GM19455 (cell line): ENCODE measurements around the gene PIEZO2.
"Not testable (repeated sequence)": the region's sequence is repeated elsewhere in the genome, so short reads cannot be mapped to it uniquely, and the experiment has no call there.

Experiments used
- ATAC-seq: cut with Tn5 transposase; IDR thresholded peaks from one replicate; pipeline ENCODE4 v1.9.1; 2021; ENCODE audit not compliant: unreplicated experiment

Gene PIEZO2

DNA sequence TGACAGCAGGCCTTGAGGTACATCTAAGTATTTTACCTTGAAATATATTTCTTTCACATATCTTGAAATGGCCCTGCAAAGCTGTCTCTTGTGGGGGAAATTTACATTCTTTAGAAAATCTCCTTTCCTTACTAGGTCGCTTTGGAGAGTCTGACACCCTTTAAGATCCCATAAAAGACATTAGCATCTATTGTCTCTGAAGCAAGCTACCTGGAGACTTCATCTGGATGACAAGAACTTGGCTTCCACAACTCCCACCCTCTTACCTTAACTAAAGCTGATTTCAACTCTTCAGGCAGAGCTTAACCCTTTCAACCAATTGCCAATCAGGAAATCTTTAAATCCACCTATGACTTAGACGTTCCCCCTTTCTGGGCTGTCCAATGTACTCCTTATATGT is 219.3 kb downstream of the PIEZO2 start:
- no peak for ATAC-seq

- no peak for ATAC-seq
Measured at GRCh38 chr18:10928772-10929373, 220.5 kb downstream of the PIEZO2 start.

GRCh38 chr18:10928011-10928771 is 221.2 kb downstream of the PIEZO2 start:
- ATAC-seq, result no peak

- no peak for ATAC-seq
Measured at GRCh38 chr18:10927286-10927992, 221.9 kb downstream of the PIEZO2 start.

- ATAC-seq, result no peak
Measured at GRCh38 chr18:10926621-10927161, 222.7 kb downstream of the PIEZO2 start.

- ATAC-seq, result no peak
Measured at GRCh38 chr18:10924290-10924689, 225.1 kb downstream of the PIEZO2 start.

GRCh38 chr18:10923551-10924070 is 225.8 kb downstream of the PIEZO2 start:
- ATAC-seq, result no peak

DNA sequence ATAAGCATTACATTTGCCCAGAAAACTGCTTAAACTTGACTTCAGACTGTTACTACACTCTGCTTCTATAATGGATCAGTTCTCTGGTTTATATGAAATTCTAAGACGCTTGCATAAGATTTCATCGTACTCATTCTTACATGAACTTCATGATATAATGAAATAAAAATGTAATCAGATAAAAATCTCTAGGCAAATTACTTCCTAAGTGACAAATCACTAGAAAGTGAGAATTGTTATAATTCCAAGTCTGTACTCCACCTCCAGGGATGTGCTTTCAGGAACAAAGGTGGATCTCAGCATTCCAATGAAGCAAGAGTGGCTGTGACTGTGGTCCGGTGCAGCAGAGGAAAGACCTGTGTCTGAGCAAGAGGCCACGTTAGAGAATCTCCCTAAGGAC is 226.2 kb downstream of the PIEZO2 start:
- ATAC-seq, result no peak

GRCh38 chr18:10922712-10923111 is 226.7 kb downstream of the PIEZO2 start:
- ATAC-seq, result not testable (repeated sequence)

GRCh38 chr18:10920309-10920708 is 229.1 kb downstream of the PIEZO2 start:
- ATAC-seq, result not testable (repeated sequence)

- no peak for ATAC-seq
Measured at GRCh38 chr18:10919851-10920250, 229.5 kb downstream of the PIEZO2 start.

GRCh38 chr18:10916865-10917264 is 232.5 kb downstream of the PIEZO2 start:
- no peak for ATAC-seq

DNA sequence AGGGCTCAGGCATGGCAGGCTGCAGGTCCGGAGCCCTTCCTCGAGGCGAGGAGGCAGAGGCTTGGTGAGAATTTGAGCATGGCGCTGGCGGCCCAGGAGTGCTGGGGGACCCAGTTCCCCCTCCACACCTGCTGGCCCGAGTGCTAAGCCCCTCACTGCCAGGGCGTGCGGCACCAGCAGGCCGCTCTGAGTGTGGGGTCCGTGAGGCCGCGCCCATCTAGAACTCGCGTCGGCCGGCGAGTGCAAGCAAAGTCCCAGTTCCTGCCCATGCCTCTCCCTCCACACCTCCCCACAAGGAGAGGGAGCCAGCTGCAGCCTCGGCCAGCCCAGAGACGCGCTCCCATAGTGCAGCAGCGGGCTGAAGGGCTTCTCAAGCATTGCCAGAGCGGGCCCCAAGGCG is 233.0 kb downstream of the PIEZO2 start:
- no peak for ATAC-seq

DNA sequence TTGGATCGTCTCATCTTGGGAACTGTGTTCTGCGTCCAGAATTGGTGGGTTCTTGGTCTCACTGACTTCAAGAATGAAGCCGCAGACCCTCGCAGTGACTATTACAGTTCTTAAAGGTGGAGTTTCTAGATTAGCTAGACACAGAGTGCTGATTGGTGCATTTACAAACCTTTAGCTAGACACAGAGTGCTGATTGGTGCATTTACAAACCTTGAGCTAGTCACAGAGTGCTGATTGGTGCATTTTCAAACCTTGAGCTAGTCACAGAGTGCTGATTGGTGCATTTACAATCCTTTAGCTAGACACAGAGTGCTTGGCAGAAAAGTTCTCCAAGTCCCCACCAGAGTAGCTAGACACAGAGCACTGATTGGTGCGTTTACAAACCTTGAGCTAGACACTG is 233.6 kb downstream of the PIEZO2 start:
- ATAC-seq, result not testable (repeated sequence)

GRCh38 chr18:10914610-10915009 is 234.8 kb downstream of the PIEZO2 start:
- ATAC-seq, result not testable (repeated sequence)

GRCh38 chr18:10913919-10914318 is 235.4 kb downstream of the PIEZO2 start:
- no peak for ATAC-seq

DNA sequence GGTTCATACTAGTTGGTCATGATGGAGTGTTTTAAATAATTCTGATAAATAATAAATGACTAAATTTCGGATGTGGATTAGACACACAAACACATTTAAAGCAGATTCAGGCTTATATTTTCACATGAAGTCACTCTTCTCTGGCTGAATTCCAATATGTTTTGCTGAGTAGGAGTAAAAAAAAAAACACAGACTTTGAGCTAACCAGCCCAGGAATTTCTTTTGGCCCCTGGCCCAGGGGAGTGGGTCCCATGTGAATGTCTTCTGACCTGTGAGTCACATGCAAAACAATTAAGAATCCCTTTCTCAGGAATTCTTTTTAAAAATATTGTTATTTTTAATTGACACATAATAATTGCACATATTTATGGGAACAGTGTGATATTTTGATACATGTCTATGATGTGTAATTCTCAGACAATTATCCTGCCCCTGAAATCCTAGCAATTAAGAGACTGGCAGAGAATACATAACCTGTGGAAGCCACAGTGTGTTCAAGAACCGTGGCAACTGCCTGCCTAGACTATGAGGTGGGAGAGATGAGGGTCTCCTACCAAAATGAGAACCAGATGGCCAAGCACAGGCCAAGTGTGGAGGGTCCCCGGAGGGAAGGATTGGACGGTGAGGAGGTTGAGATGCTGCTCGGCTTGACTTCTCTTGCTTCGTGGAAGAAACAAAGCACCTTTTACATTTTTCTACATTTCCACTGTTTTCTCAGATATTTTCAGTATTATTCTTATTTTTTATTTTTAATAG is 236.4 kb downstream of the PIEZO2 start:
- no peak for ATAC-seq

- no peak for ATAC-seq
Measured at GRCh38 chr18:10909724-10910123, 239.6 kb downstream of the PIEZO2 start.

- ATAC-seq, result no peak
Measured at GRCh38 chr18:10908760-10909159, 240.6 kb downstream of the PIEZO2 start.

DNA sequence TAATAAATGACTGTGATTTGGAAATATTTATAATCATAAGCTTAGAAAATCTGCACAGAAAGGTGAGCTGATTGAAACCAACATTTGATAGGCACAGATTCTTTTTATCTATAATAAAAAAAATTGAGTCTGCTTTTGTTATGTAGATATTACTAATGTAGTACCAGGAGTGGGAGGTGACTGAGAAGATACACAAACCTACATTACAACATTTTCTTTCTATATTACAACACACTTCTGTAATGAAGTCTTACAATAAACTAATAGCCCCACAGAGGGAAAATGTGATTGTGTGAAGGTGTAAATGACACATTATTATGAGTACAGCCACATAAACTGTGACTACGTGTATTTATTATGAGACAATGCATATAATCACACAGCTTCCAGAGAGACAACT is 241.6 kb downstream of the PIEZO2 start:
- no peak for ATAC-seq

- no peak for ATAC-seq
Measured at GRCh38 chr18:10901329-10901728, 248.0 kb downstream of the PIEZO2 start.
